Upper lobe of left lung (tissue), 6 donors: ENCODE data around the gene ADGRV1. TPM values are rescaled to one million over a fixed set of nuclear protein-coding genes. Genes with fewer than 3 reads are reported as not detected.

Source experiments
- ATAC-seq, 2 donors: fragments of 200-7000 bp; cut with Tn5 transposase; one replicate each; pipeline ENCODE4 v1.9.1; 2022; ENCODE audit warnings: mild to moderate bottlenecking in 2 of 2, moderate library complexity in 2 of 2; ENCODE audit not compliant: low FRiP score in 2 of 2
- DNase-seq, 2 donors: peaks; one replicate each; pipeline ENCODE4 v3.0.0-alpha.2; 2019 to 2020
- H3K27ac ChIP-seq, 4 donors: fragments of 200-600 bp; sonication (generic); one replicate each; pipeline ENCODE4 v1.5.1; 2016 to 2019
- H3K27me3 ChIP-seq, 4 donors: fragments of 200-600 bp; sonication (generic); one replicate each; pipeline ENCODE4 v1.5.1; 2017 to 2019
- H3K36me3 ChIP-seq, 4 donors: fragments of 200-600 bp; sonication (generic); one replicate each; pipeline ENCODE4 v1.5.1; 2016 to 2019
- H3K4me1 ChIP-seq, 4 donors: fragments of 200-600 bp; sonication (generic); one replicate each; pipeline ENCODE4 v1.5.1; 2018 to 2019
- H3K4me3 ChIP-seq, 4 donors: fragments of 200-600 bp; sonication (generic); one replicate each; pipeline ENCODE4 v1.5.1; 2017 to 2019; ENCODE audit warnings: mild to moderate bottlenecking in 2 of 4, moderate library complexity in 1 of 4
- H3K9me3 ChIP-seq, 4 donors: fragments of 200-600 bp; sonication (generic); one replicate each; pipeline ENCODE4 v1.5.1; 2018 to 2019
- EP300 ChIP-seq, 4 donors: sonication (generic); formaldehyde crosslinking; IDR thresholded peaks; one replicate each; pipeline ENCODE4 v1.5.1; 2017; ENCODE audit warnings: antibody characterized with exemption in 4 of 4, control low read depth in 2 of 4
- POLR2A ChIP-seq, 4 donors: fragments of 450-650 bp; IDR thresholded peaks; one replicate each; pipeline ENCODE4 v1.5.1; 2016 to 2017; ENCODE audit warnings: antibody characterized with exemption in 4 of 4, mild to moderate bottlenecking in 2 of 4
- POLR2AphosphoS5 ChIP-seq, 2 donors: sonication (generic); formaldehyde crosslinking; IDR thresholded peaks; one replicate each; pipeline ENCODE4 v1.5.1; 2017; ENCODE audit warnings: antibody characterized with exemption in 2 of 2
- WGBS, 2 donors: methylation state at CpG; one replicate each; pipeline ENCODE4 v1.1.5; 2017 to 2018; 5-methylcytosine and 5-hydroxymethylcytosine counted together
- total RNA-seq, 6 donors: library from RNA; depleted of rRNA in 4 of 6; stranded (reverse); fragments of >200 nt in 4 of 6; gene quantifications; one replicate each; pipeline versions ENCODE4 v1.1.0 to v1.2.1, GENCODE V29; 2016 to 2021
- TF ChIP-seq, protein P1 (sequence below), 6 experiments: fragments of 450-650 bp in 4 of 6; fragments of 200-600 bp in 2 of 6; sonication (generic) in 2 of 6; IDR thresholded peaks; one replicate each; pipeline ENCODE4 v1.5.1; 2016 to 2019; ENCODE audit warnings: antibody characterized with exemption in 6 of 6
- donor health status: DM: no; HTN: no; CAD: no; lungs with moderate emphysema.
- donor health status: DM: no; HTN: yes; CAD: no; lungs with severe emphysema.

The ADGRV1 gene
- total RNA-seq, 6 donors from 2014 or later = 22.3 to 129 (median 60.4) TPM

GRCh38 chr5:91179018-91179417 lies 620.4 kb downstream of the ADGRV1 start:
- H3K36me3 ChIP-seq = no peaks in the 10 kb centered on the region
- ATAC-seq = no peak
- H3K4me1 ChIP-seq = peaks cover 0 to 12% (median 8%) of the 10 kb centered on the region in 4 donors
- no peaks in the 10 kb centered on the region for H3K27me3 ChIP-seq
- peak overlapping the region in 1 of 4 donors; percentile 1 for H3K27ac ChIP-seq
- TF ChIP-seq POLR2AphosphoS5 (IDR thresholded peaks at IDR 0.05) (no peak), EP300 (IDR thresholded peaks at IDR 0.05) (no peak), POLR2A (IDR thresholded peaks at IDR 0.05) (no peak)
- TF ChIP-seq, protein P1, sequence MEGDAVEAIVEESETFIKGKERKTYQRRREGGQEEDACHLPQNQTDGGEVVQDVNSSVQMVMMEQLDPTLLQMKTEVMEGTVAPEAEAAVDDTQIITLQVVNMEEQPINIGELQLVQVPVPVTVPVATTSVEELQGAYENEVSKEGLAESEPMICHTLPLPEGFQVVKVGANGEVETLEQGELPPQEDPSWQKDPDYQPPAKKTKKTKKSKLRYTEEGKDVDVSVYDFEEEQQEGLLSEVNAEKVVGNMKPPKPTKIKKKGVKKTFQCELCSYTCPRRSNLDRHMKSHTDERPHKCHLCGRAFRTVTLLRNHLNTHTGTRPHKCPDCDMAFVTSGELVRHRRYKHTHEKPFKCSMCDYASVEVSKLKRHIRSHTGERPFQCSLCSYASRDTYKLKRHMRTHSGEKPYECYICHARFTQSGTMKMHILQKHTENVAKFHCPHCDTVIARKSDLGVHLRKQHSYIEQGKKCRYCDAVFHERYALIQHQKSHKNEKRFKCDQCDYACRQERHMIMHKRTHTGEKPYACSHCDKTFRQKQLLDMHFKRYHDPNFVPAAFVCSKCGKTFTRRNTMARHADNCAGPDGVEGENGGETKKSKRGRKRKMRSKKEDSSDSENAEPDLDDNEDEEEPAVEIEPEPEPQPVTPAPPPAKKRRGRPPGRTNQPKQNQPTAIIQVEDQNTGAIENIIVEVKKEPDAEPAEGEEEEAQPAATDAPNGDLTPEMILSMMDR (IDR thresholded peaks at IDR 0.05) = no peak
- 85 to 90% methylated on average over 1 of the region's 1 CpG for WGBS, 2 donors
- no peak for DNase-seq
- no peak overlapping the region for H3K4me3 ChIP-seq
- no peaks in the 10 kb centered on the region for H3K9me3 ChIP-seq

GRCh38 chr5:91180506-91180905 lies 621.9 kb downstream of the ADGRV1 start:
- WGBS, 2 donors = 89 to 93% methylated on average over 5 of the region's 5 CpGs
- DNase-seq (no peak), ATAC-seq (no peak)
- TF ChIP-seq EP300 (IDR thresholded peaks at IDR 0.05) (no peak), POLR2AphosphoS5 (IDR thresholded peaks at IDR 0.05) (no peak), POLR2A (IDR thresholded peaks at IDR 0.05) (no peak)
- TF ChIP-seq, protein P1 (IDR thresholded peaks at IDR 0.05) = no peak
- Histone ChIP-seq H3K36me3 (no peaks in the 10 kb centered on the region), H3K27ac (no peak overlapping the region), H3K9me3 (no peaks in the 10 kb centered on the region), H3K27me3 (no peaks in the 10 kb centered on the region), H3K4me3 (no peak overlapping the region), H3K4me1 (peaks cover 0 to 12% (median 8%) of the 10 kb centered on the region in 4 donors)

GRCh38 chr5:91182763-91183162 lies 624.2 kb downstream of the ADGRV1 start:
- DNase-seq = peak in 1 of 2 donors; percentile 63

GRCh38 chr5:91183743-91184142 lies 625.1 kb downstream of the ADGRV1 start:
- H3K27ac ChIP-seq = peak overlapping the region in 2 of 4 donors; percentile 71 to 72
- DNase-seq = peak in 1 of 2 donors; percentile 81
- 58 to 59% methylated on average over 4 of the region's 4 CpGs for WGBS, 2 donors
- H3K36me3 ChIP-seq = no peaks in the 10 kb centered on the region
- no peaks in the 10 kb centered on the region for H3K27me3 ChIP-seq
- peaks cover 6 to 17% (median 10%) of the 10 kb centered on the region in 4 donors for H3K4me1 ChIP-seq
- no peak for TF ChIP-seq POLR2AphosphoS5 (IDR thresholded peaks at IDR 0.05)
- TF ChIP-seq POLR2A (IDR thresholded peaks at IDR 0.05) = peak in 1 of 4 donors; percentile 10
- peak in 1 of 2 donors; percentile 35 for ATAC-seq
- no peak overlapping the region for H3K4me3 ChIP-seq
- no peaks in the 10 kb centered on the region for H3K9me3 ChIP-seq

More at GRCh38 chr5:91182763-91183162, 624.2 kb downstream of the ADGRV1 start:
- peak; percentile 78 to 87 for ATAC-seq
- peaks cover 5 to 17% (median 10%) of the 10 kb centered on the region in 4 donors for H3K4me1 ChIP-seq
- H3K4me3 ChIP-seq = no peak overlapping the region
- 40 to 46% methylated on average over 4 of the region's 4 CpGs for WGBS, 2 donors
- H3K27ac ChIP-seq = peak overlapping the region; percentile 46 to 72 (median 71)
- TF ChIP-seq, protein P1 (IDR thresholded peaks at IDR 0.05) = peak in 2 of 6 experiments; percentile 13 to 27
- no peak for TF ChIP-seq EP300 (IDR thresholded peaks at IDR 0.05)
- no peak for TF ChIP-seq POLR2A (IDR thresholded peaks at IDR 0.05)
- no peaks in the 10 kb centered on the region for H3K9me3 ChIP-seq
- H3K36me3 ChIP-seq = no peaks in the 10 kb centered on the region
- no peaks in the 10 kb centered on the region for H3K27me3 ChIP-seq

GRCh38 chr5:91186101-91186500 lies 627.5 kb downstream of the ADGRV1 start:
- Histone ChIP-seq H3K27me3 (no peaks in the 10 kb centered on the region), H3K9me3 (no peaks in the 10 kb centered on the region), H3K4me3 (no peak overlapping the region), H3K27ac (no peak overlapping the region), H3K36me3 (no peaks in the 10 kb centered on the region), H3K4me1 (peaks cover 14 to 27% (median 23%) of the 10 kb centered on the region in 4 donors)
- DNase-seq = peak in 1 of 2 donors; percentile 31
- 81 to 85% methylated on average over 5 of the region's 5 CpGs for WGBS, 2 donors
- no peak for ATAC-seq
- TF ChIP-seq EP300 (IDR thresholded peaks at IDR 0.05) = no peak
- no peak for TF ChIP-seq POLR2A (IDR thresholded peaks at IDR 0.05)

- peaks cover 14 to 27% (median 23%) of the 10 kb centered on the region in 4 donors for H3K4me1 ChIP-seq
- ATAC-seq (no peak), DNase-seq (no peak)
- no peaks in the 10 kb centered on the region for H3K27me3 ChIP-seq
- WGBS, 2 donors = 94 to 97% methylated on average over 3 of the region's 3 CpGs
- no peaks in the 10 kb centered on the region for H3K36me3 ChIP-seq
- no peak for TF ChIP-seq POLR2AphosphoS5 (IDR thresholded peaks at IDR 0.05)
- TF ChIP-seq, protein P1 (IDR thresholded peaks at IDR 0.05) = no peak
- no peak for TF ChIP-seq EP300 (IDR thresholded peaks at IDR 0.05)
- no peak for TF ChIP-seq POLR2A (IDR thresholded peaks at IDR 0.05)
- no peak overlapping the region for H3K4me3 ChIP-seq
- no peaks in the 10 kb centered on the region for H3K9me3 ChIP-seq
- H3K27ac ChIP-seq = no peak overlapping the region
Measured at GRCh38 chr5:91187032-91187431, 628.4 kb downstream of the ADGRV1 start.
